BJ (cell line): ENCODE measurements around the gene ZPR1. TPM values are rescaled to one million over a fixed set of nuclear protein-coding genes. Genes with fewer than 3 reads are reported as not detected.

ENCODE experiments used
- CTCF ChIA-PET: fragments of 350-600 bp; formaldehyde crosslinking; extraction: SDS; loops from one replicate; lab custom pipeline; 2021; ENCODE audit warnings: antibody characterized with exemption, inconsistent platforms; lab: Yijun Ruan, JAX
- POLR2A ChIA-PET: fragments of 300-600 bp; sonication (Branson Sonifier 250); formaldehyde crosslinking; extraction: SDS; loops from one replicate; lab custom pipeline; 2021; ENCODE audit warnings: antibody characterized with exemption; lab: Charles Lee
- DNase-seq: peaks from one replicate; pipeline ENCODE4 v3.0.0-alpha.2; 2011; ENCODE audit warnings: low read depth
- H3K27me3 ChIP-seq: 2 replicates; pipeline ENCODE4 v1.6.0; 2011; ENCODE audit warnings: low read length; ENCODE audit not compliant: control insufficient read depth, insufficient read depth
- H3K36me3 ChIP-seq: 2 replicates; pipeline ENCODE4 v1.5.1; 2011; ENCODE audit warnings: low read length; ENCODE audit not compliant: control insufficient read depth, insufficient read depth
- H3K4me3 ChIP-seq: 2 replicates; pipeline ENCODE4 v1.5.1; 2011; ENCODE audit warnings: low read depth, mild to moderate bottlenecking, control low read depth, low read length
- CTCF ChIP-seq: IDR thresholded peaks from 2 replicates; pipeline ENCODE4 v1.5.1; 2011; ENCODE audit warnings: low read depth, mild to moderate bottlenecking, control low read depth, inconsistent platforms, low read length, moderate library complexity; ENCODE audit not compliant: insufficient read depth
- polyA plus RNA-seq: library from polyadenylated mRNA; depleted of rRNA; stranded (reverse); fragments of >200 nt; gene quantifications from 2 replicates; pipeline ENCODE4 v1.2.3, GENCODE V29; 2011; rRNA removed

ZPR1 gene
- polyA plus RNA-seq, 1 experiment = 51.0 TPM

GRCh38 chr11:116724813-116725212, 63.0 kb downstream of the ZPR1 start:
- ChIA-PET CTCF (no interaction called here), POLR2A (no interaction called here)
- no peak for TF ChIP-seq CTCF
- Histone ChIP-seq H3K36me3 (no peaks in the 10 kb centered on the region), H3K27me3 (peaks cover 29% of the 10 kb centered on the region), H3K4me3 (no peak overlapping the region)
- DNase-seq = no peak

Other genes starting within 250 kb of the ZPR1 start
- 11.7 and 13.6 TPM in 2 replicates for gene BUD13, start 15.0 kb downstream of the ZPR1 start, polyA plus RNA-seq
- not detected in 2 replicates for gene APOA5, start 3.9 kb upstream of the ZPR1 start, polyA plus RNA-seq
- gene APOA4, start 35.3 kb upstream of the ZPR1 start, polyA plus RNA-seq = not detected in 2 replicates
- gene APOC3, start 41.9 kb upstream of the ZPR1 start, polyA plus RNA-seq = not detected in 2 replicates
- gene APOA1, start 49.6 kb upstream of the ZPR1 start, polyA plus RNA-seq = not detected in 2 replicates